Inflammatory macrophage (primary cell): ENCODE results near the gene NELFE.
"Not testable (repeated sequence)": the region's sequence is repeated elsewhere in the genome, so short reads cannot be mapped to it uniquely, and the experiment has no call there.

Experiments used
- DNase-seq, 2 donors: peaks; one replicate each; pipeline ENCODE4 v3.0.0-alpha.2; 2020 to 2022

NELFE gene

GRCh38 chr6:31911826-31912585 is 46.8 kb downstream of the NELFE start:
- no peak for DNase-seq

- not testable (repeated sequence) for DNase-seq
Observed at GRCh38 chr6:31909298-31909697, 49.5 kb downstream of the NELFE start.

GRCh38 chr6:31908791-31909190 is 50.0 kb downstream of the NELFE start:
- DNase-seq = no peak

GRCh38 chr6:31908255-31908654 is 50.5 kb downstream of the NELFE start:
- DNase-seq = not testable (repeated sequence)

- DNase-seq = peak; percentile 92 to 94
Observed at GRCh38 chr6:31907158-31907813, 51.5 kb downstream of the NELFE start.

- not testable (repeated sequence) for DNase-seq
Observed at GRCh38 chr6:31906727-31907126, 52.0 kb downstream of the NELFE start.

GRCh38 chr6:31906122-31906521 is 52.6 kb downstream of the NELFE start:
- no peak for DNase-seq

GRCh38 chr6:31905041-31905440 is 53.7 kb downstream of the NELFE start:
- DNase-seq = no peak

GRCh38 chr6:31903957-31904356 is 54.8 kb downstream of the NELFE start:
- no peak for DNase-seq
